HG03103 (cell line): ENCODE results near the gene SRPK2.
"Not testable (repeated sequence)": the region's sequence is repeated elsewhere in the genome, so short reads cannot be mapped to it uniquely, and the experiment has no call there.

Experiments
- ATAC-seq: cut with Tn5 transposase; IDR thresholded peaks from one replicate; pipeline ENCODE4 v1.9.1; 2021; ENCODE audit warnings: low read depth; ENCODE audit not compliant: unreplicated experiment

The SRPK2 gene

DNA sequence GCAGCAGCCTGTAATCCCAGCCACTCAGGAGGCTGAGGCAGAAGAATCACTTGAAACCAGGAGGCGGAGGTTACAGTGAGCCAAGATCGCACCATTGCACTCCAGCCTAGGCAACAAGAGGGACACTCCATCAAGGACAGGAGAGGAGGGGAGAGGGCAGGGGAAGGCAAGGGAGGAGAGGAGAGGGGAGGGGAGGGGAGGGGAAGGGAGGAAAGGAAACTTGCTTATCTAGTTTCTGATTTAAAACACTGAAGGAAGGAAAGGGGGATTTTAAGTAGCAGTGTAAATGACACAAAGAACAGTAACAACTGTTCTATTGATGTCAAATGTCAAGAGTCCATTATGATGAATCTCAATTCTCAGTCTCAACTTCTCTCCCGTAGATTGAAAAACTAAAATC, 43.7 kb downstream of the SRPK2 start:
- ATAC-seq: no peak

DNA sequence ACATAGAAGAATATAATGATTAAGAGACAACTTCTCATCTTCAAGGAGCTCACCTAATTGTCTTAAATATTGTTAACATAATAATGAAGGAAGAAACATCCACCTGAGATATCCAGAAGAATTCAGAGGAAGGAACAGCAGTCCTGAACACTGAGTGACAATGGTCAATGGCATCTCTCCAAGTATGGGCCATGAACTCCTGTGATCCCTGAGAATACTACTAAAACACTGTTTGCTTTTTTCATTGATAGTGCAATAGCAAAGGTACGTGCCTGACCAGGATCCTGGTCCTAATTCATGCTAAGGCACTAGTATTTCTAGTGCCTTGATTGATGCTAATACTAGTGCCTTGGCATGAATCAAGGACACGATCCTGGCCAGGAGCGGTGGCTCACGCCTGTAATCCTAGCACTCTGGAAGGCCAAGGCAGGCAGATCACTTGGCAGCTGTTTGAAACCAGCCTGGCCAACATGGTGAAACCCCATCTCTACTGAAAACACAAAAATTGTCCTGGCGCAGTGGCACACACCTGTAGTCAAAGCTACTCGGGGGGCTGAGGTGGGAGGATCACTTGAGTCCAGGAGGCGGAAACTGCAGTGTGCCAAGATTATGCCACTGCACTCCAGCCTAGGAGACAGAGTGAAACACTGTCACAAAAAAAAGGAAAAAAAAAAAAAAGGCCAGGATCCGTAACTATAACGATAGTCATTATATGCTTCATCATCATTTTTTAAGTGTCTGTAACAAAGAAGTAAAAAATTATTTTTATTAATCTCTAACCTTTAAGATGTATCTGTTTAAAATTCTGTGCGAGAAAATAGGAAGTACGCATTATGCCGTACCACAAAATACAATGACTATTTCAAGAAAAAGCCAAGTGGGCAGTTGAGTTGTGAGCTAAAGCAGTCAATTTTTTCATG, 49.1 kb downstream of the SRPK2 start:
- no peak for ATAC-seq

DNA sequence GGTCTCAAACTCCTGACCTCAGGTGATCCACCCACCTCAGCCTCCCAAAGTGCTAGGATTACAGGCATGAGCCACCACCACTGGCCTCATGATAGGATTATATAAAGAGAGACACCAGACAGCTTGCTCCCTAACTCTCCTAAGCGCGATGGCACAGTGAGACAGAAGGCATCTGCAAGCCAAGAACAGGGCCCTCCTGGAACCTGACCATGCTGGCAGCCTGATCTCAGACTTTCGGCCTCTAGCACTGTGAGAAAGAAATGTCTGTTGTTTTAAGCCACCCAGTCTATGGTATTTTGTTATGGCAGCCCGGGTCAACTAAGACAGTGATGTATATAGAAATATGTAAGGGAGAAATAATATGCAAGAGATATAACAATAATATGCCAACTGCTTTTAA, 51.2 kb downstream of the SRPK2 start:
- ATAC-seq: no peak

DNA sequence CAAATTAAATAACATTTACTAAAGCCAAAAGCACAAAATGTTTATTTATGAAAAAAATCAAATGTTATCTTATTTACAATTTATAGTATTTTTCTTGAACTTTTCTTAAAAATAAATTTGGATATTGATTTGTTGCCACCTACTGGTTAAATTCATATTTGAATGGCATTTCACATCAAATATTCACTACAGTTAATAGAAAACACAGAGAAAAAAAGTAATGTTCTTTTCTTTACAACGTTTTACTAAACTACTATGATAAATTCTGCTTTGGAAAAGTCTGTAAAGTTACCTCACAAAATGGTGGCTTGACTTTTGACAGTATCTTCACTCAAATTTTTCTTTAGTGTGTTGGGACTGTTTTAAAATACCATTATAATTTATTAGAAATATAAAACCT, 52.7 kb downstream of the SRPK2 start:
- ATAC-seq: no peak

DNA sequence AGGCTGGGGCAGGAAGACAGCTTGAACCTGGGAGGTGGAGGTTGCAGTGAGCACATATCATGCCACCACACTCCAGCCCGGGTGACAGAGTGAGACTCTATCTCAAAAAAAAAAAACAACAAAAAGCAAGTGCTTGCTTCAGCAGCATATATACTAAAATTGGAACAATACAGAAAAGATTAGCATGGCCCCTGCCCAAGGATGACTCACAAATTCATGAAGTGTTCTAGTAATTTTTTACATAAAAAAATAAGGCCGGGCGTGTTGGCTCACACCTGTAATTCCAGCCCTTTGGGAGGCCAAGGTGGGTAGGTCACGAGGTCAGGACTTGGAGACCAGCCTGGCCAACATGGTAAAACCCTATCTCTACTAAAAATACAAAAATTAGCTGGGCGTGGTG, 56.1 kb downstream of the SRPK2 start:
- ATAC-seq: not testable (repeated sequence)

DNA sequence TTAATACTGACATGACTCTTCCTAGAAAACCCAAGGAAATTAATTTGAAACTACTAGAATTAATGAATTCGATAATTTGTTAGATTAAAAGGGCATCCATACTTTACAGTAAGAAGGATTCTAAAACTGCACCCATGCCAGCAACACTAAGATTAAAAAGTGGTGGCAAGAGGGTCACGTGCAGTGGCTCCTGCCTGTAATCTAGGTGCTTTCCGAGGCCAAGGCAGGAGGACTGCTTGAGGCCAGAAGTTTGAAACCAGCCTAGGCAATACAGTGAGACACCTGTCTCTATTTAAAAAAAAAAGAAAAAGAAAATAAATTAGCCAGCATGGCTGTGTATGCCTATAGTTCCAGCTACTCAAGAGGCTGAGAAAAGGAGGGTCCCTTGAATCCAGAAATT, 58.2 kb downstream of the SRPK2 start:
- ATAC-seq: no peak

- no peak for ATAC-seq
Observed at GRCh38 chr7:105327201-105327600, 61.5 kb downstream of the SRPK2 start.

GRCh38 chr7:105325216-105325904, 63.4 kb downstream of the SRPK2 start:
- peak; percentile 52 for ATAC-seq

DNA sequence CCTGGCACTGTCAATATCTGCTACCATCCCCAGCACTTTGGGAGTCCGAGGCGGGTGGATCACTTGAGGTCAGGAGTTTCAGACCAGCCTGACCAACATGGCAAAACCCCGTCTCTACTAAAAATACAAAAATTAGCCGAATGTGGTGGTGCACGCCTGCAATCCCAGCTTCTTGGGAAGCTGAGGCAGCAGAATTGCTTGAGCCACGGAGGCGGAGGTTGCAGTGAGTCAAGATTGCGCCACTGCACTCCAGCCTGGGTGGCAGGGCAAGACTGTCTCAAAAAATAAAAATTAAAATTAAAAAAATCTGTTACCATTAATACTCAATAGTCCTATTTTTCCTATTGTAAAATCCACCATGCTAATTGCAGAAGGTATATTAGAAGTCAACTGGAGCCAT, 64.1 kb downstream of the SRPK2 start:
- not testable (repeated sequence) for ATAC-seq

- ATAC-seq: no peak
Observed at GRCh38 chr7:105323366-105323765, 65.4 kb downstream of the SRPK2 start.

GRCh38 chr7:105322655-105323277, 66.0 kb downstream of the SRPK2 start:
- ATAC-seq: no peak

GRCh38 chr7:105321754-105322455, 66.8 kb downstream of the SRPK2 start:
- ATAC-seq: no peak

GRCh38 chr7:105320896-105321295, 67.8 kb downstream of the SRPK2 start:
- ATAC-seq: no peak

DNA sequence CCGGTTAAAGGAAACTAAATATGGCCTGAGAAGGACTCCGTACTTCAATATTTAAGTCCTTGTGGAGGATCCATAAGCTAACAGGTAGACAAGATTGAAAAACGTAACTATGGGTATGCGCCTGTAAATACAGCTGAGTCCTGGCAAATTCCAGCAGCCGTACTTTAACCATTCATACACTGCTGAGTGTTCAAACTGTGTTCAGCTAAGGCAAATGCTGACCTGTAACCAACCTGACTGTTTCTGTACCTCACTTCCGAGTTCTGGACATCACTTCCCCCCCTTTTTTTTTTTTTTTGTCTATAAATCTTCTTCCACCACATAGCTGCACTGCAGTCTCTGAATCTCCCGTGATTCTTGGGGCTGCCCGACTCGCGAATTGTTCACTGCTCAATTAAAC, 69.1 kb downstream of the SRPK2 start:
- ATAC-seq: no peak

DNA sequence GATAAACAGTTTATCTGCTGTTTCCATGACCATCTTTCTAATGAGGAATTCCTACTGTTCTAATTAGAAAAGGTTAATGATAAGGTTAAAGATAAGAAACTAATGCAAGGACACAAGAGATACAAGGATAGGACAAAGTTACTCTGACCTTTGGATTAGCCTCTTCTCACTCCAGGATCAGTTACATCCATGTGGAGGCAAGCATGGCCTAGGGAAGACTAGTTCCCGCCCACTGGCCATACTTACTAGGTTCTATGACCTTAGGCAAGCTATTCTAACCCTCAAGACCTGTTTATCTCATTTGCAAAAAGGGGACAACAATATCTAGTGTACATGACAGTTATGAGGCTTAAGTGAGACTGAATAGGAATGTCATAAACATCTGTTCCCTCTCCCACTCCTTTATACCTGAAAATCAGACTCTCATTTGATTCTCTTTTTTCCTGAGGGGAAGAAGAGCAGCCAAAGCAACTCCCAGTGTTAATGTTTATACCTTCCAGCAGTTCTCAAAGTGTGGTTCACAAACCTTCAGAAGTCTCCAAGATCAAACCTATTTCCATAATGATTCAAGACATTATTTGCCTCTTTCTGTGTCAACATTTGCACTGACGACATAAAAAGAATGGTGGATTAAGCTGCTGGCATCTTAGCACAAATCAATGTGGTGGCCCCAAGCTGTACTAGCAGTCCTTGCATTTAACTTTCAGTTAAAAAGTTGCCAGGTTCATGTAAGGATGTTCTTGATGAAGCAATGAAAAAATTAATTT, 72.0 kb downstream of the SRPK2 start:
- ATAC-seq: no peak

DNA sequence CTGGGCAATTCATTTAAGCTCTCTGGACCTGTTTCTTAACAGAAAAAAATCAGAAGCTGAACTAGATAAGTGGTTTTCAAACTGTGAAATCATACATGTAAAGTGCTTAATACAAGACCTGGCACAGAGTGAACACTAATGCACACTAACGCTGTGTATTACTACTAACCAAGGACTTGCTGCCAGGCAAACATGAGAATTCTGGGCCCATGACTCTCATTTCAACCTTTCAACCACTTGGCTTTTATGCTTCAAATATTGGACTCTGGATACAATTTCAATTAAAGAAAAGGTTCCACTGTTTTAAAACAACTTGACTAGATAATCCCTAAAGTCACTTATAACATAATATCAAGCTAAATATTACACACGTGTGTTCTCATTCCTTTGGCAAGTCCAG, 73.4 kb downstream of the SRPK2 start:
- no peak for ATAC-seq

DNA sequence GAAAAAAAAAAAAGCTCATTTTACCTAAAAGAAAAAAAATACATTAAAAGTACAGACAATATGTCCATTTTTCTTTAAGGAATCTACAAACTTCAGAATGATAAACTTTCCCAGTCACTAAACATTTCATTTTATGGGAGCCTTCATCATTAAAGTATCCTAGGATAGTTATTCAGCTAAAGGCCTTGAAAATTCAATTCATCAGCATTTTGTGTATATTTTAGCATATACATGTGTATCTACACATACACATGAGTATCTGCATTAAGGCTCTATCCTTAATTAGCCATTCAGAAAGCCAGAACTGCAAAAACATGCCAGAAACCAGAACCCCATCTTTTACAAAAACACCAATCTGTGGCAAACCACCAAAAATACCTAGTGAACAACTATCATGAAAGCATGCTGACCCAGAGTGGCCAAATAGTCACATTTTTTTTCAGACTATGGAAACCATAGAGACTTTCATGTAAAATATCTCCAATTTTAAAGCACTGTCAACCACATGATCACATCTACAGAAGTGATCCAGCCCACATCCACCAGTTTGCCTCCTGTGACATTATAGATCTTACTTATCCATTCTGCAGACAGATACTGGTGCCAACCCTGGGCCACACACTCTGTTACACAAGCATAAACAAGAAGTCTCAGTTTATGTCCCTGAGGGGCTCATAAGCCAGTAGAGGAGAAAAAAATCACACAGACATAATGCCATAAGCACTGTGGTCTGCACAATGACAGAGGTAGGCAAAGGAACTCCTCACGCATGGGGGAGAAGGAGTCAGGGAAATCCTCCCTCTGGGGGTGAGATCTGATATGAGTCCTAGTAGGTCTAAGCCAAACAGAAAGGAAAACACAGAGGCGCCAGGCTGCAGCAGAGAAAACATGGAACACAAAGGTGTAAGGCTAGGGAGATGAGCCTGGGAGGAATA, 79.2 kb downstream of the SRPK2 start:
- no peak for ATAC-seq

DNA sequence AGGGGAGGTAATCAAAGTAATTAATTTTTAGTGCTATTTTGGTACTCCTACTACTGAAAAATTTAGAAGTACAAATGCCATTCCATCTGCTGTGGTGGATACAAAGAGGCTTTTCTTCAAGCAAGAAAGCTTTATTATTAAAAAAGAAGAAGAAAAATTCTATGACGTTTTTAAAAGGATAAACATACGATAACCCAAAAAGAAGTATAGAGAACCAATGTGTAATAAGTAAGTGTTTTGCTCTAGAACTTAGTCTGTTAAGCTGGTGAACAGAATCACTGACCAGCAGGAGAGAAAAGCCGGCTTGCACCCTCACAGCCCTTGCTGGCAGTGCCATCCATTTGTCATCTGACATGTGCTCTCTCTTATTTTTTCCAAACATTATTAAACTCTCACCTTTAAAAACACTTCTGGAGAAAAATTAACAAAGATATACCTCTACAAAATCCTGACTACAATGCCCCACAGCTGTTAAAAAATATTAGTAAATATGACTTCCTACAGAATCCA, 81.5 kb downstream of the SRPK2 start:
- no peak for ATAC-seq

DNA sequence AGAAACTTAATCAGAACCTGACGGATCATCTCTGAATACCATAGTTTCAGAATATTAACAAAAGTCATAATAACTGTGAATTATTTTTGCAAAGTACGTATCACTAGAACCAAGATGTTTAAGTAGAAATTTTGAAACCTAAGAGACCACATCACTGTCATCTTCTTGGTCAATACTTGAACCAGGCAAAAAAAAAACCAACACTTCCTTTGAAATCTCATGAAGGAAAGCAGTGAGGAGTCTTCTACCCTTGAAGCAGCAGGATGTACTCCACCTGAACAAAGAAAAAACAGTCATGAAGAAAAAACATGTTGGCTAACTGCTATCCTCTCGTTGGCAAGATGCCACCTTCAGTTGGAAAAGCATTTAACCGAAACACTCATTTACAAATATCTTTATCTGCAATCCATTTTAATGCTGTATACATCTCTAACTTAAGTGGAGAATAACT, 82.4 kb downstream of the SRPK2 start:
- ATAC-seq: no peak
